ENCODE measurements around the gene TXNL1. TPM values are rescaled to one million over a fixed set of nuclear protein-coding genes. Genes with fewer than 3 reads are reported as not detected.

The TXNL1 gene
- total and polyA plus RNA-seq, 2 of the 8 experiments (the other 6 are each of a cell fraction or from before 2014, with no cell fraction given): 35.1 to 85.8 TPM

- peak; percentile 84 for TF ChIP-seq MAX (IDR thresholded peaks at IDR 0.05)
- no peak for TF ChIP-seq CEBPB (IDR thresholded peaks at IDR 0.05; ENCODE audit: low read depth, low read length)
- no peak for TF ChIP-seq HDAC2 (IDR thresholded peaks at IDR 0.05; ENCODE audit: borderline replicate concordance in 1 of 2, low read depth in 2 of 2, low read length in 2 of 2)
- TF ChIP-seq SP4 (IDR thresholded peaks at IDR 0.05; ENCODE audit: low read length): no peak
- peak; percentile 94 to 96 for TF ChIP-seq POLR2A (IDR thresholded peaks at IDR 0.05; ENCODE audit: control extremely low read depth in 1 of 2, low read depth in 2 of 2, low read length in 2 of 2)
- no peak for TF ChIP-seq RFX5 (IDR thresholded peaks at IDR 0.05; ENCODE audit: borderline replicate concordance, low read depth, low read length)
- peak in 1 of 2 experiments; percentile 71; a peak in 2 of 4 replicates for TF ChIP-seq SIN3A (conservative IDR thresholded peaks at IDR 0.05 in 1 of 2, IDR thresholded peaks at IDR 0.05 in 1 of 2; ENCODE audit: low read depth in 1 of 2, low read length in 2 of 2)
- no peak for TF ChIP-seq RXRA (IDR thresholded peaks at IDR 0.05; ENCODE audit: insufficient read depth, low read depth, low read length)
- peak; percentile 95 for TF ChIP-seq USF2 (IDR thresholded peaks at IDR 0.05; ENCODE audit: low read length)
- no peak for TF ChIP-seq NANOG (IDR thresholded peaks at IDR 0.05; ENCODE audit: insufficient read depth, low read depth, low read length, poor library complexity, severe bottlenecking)
- no peak for TF ChIP-seq RNF2 (IDR thresholded peaks at IDR 0.05; ENCODE audit: borderline replicate concordance, low read depth, low read length, missing control alignments, poor library complexity, severe bottlenecking)
- TF ChIP-seq YY1 (IDR thresholded peaks at IDR 0.05; ENCODE audit: low read depth, low read length): no peak
- peak; percentile 96 for TF ChIP-seq NRF1 (IDR thresholded peaks at IDR 0.05; ENCODE audit: low read depth, low read length)
- 0 out of 2 replicates have a peak, but pooled peaks have one; percentile 47 for TF ChIP-seq E2F6 (IDR thresholded peaks at IDR 0.05)
- TF ChIP-seq EZH2 (IDR thresholded peaks at IDR 0.05; ENCODE audit: low read depth, low read length, severe bottlenecking): no peak
- TF ChIP-seq RAD21 (IDR thresholded peaks at IDR 0.05 in 1 of 2, conservative IDR thresholded peaks at IDR 0.05 in 1 of 2; ENCODE audit: low read depth in 2 of 2, low read length in 2 of 2): no peak
- TF ChIP-seq CTCF (IDR thresholded peaks at IDR 0.05; ENCODE audit: control extremely low read depth in 1 of 3, insufficient read depth in 1 of 3, low read depth in 1 of 3, low read length in 3 of 3): no peak
Measured at GRCh38 chr18:56638232-56639103, at the start of gene TXNL1 (continued).

Measured in H1 (cell line).